K562 (cell line): Measurements from ENCODE around the gene CXCL12. TPM values are rescaled to one million over a fixed set of nuclear protein-coding genes. Genes with fewer than 3 reads are reported as not detected.

Experiments used
- ATAC-seq: fragments of 200-7000 bp; cut with Tn5 transposase; 3 replicates; pipeline ENCODE4 v1.9.1; 2020; ENCODE audit warnings: moderate library complexity
- BruUV-seq: library from RNA; stranded (reverse); fragments of 400-500 nt; replicated peaks from 2 replicates; lab custom pipeline; 2021; lab: Mats Ljungman, UMichigan
- CTCF ChIA-PET: fragments of 300-600 bp; formaldehyde crosslinking; extraction: SDS; loops from one replicate; lab custom pipeline; 2021; ENCODE audit warnings: low intra/inter-chr PET ratio; lab: Yijun Ruan, JAX
- POLR2A ChIA-PET: fragments of 300-600, 350-650 bp; sonication (Branson Sonifier 250); formaldehyde crosslinking; extraction: SDS; loops from one replicate; lab custom pipeline; 2021; ENCODE audit warnings: antibody characterized with exemption, inconsistent platforms; lab: Yijun Ruan, JAX
- DNase-seq, 4 experiments: peaks; one replicate each; pipeline versions ENCODE4 v3.0.0 to v3.0.0-alpha.2; 2011 to 2018; ENCODE audit warnings: low spot score in 3 of 4, mixed read lengths in 3 of 4; ENCODE audit errors: extremely low read depth in 1 of 4
- FAIRE-seq: peaks from 2 replicates; lab custom pipeline; 2011; peaks lifted over from hg19 to GRCh38; lab: Jason Lieb, UNC
- H2AFZ ChIP-seq: 2 replicates; pipeline ENCODE4 v1.6.0; 2011; ENCODE audit warnings: low read depth, low read length, control low read depth, inconsistent platforms
- H3K27ac ChIP-seq: fragments of 200-600 bp; 3 replicates; pipeline ENCODE4 v1.8.0; 2011; ENCODE audit warnings: low read depth, mild to moderate bottlenecking, control low read depth, inconsistent platforms, low read length, moderate library complexity, mixed read lengths; ENCODE audit errors: extremely low read depth
- H3K27me3 ChIP-seq, 2 experiments: fragments of 300-600 bp in 1 of 2; 2 replicates in 1 of 2; 3 replicates in 1 of 2; pipeline versions ENCODE4 v1.6.0 to v1.8.0; 2011; ENCODE audit warnings: inconsistent platforms in 2 of 2, low read length in 2 of 2, mild to moderate bottlenecking in 1 of 2, mixed read lengths in 1 of 2, moderate library complexity in 1 of 2; ENCODE audit not compliant: control insufficient read depth in 2 of 2, insufficient read depth in 2 of 2
- H3K36me3 ChIP-seq: fragments of 300-600 bp; 3 replicates; pipeline ENCODE4 v1.8.0; 2011; ENCODE audit warnings: mild to moderate bottlenecking, low read length, inconsistent platforms; ENCODE audit not compliant: control insufficient read depth, insufficient read depth
- H3K4me1 ChIP-seq, 2 experiments: fragments of 200-600 bp in 1 of 2; replicated peaks in 1 of 2; 2 replicates in 1 of 2; 3 replicates in 1 of 2; pipeline versions ENCODE4 v1.5.1 to v1.8.0; 2011; ENCODE audit warnings: inconsistent platforms in 2 of 2, low read length in 2 of 2, mild to moderate bottlenecking in 1 of 2, mixed read lengths in 1 of 2, moderate library complexity in 1 of 2; ENCODE audit not compliant: control insufficient read depth in 2 of 2, insufficient read depth in 2 of 2
- H3K4me2 ChIP-seq: 2 replicates; pipeline ENCODE4 v1.6.1; 2011; ENCODE audit warnings: low read length, control low read depth, inconsistent platforms, mixed read lengths; ENCODE audit not compliant: insufficient read depth
- H3K4me3 ChIP-seq: fragments of 200-600 bp; sonication (generic), shearing (Covaris generic); 2 replicates; pipeline ENCODE4 v1.5.1; 2016; ENCODE audit warnings: control low read depth, inconsistent platforms
- H3K79me2 ChIP-seq: fragments of 200-600 bp; 3 replicates; pipeline ENCODE4 v1.8.0; 2011; ENCODE audit warnings: low read length, inconsistent platforms; ENCODE audit not compliant: control insufficient read depth, insufficient read depth
- H3K9ac ChIP-seq, 2 experiments: 2 replicates each; pipeline versions ENCODE4 v1.6.0 to v1.6.1; 2011; ENCODE audit warnings: low read depth in 2 of 2, low read length in 2 of 2, control low read depth in 1 of 2, inconsistent platforms in 1 of 2, mild to moderate bottlenecking in 1 of 2, mixed read lengths in 1 of 2; ENCODE audit not compliant: insufficient read depth in 1 of 2
- H3K9me1 ChIP-seq: one replicate; pipeline ENCODE4 v1.6.0; 2011; ENCODE audit warnings: inconsistent platforms, mild to moderate bottlenecking, low read length, moderate library complexity; ENCODE audit not compliant: control insufficient read depth, insufficient read depth
- H3K9me3 ChIP-seq: replicated peaks from 2 replicates; pipeline ENCODE4 v1.5.1; 2011; ENCODE audit warnings: low read depth, low read length, inconsistent platforms; ENCODE audit not compliant: control insufficient read depth, insufficient read depth
- H4K20me1 ChIP-seq: replicated peaks from 2 replicates; pipeline ENCODE4 v1.6.1; 2011; ENCODE audit warnings: low read length, inconsistent platforms, mixed read lengths; ENCODE audit not compliant: control insufficient read depth, insufficient read depth
- CREB5 ChIP-seq: fragments of 250-450 bp; sonication (Bioruptor Pico); IDR thresholded peaks from 2 replicates; pipeline ENCODE4 v1.5.0; 2020; ENCODE audit warnings: mild to moderate bottlenecking
- HEY1 ChIP-seq: fragments of 250-450 bp; sonication (Bioruptor Pico); IDR thresholded peaks from 2 replicates; pipeline ENCODE4 v1.5.0; 2020; ENCODE audit warnings: mild to moderate bottlenecking, moderate library complexity, borderline replicate concordance
- UBTF ChIP-seq, 2 experiments: IDR thresholded peaks; 2 replicates each; pipeline ENCODE4 v1.6.1; 2012; ENCODE audit warnings: improper control_type of control experiment in 2 of 2, low read depth in 2 of 2, low read length in 2 of 2, borderline replicate concordance in 1 of 2
- ZNF175 ChIP-seq: fragments of 200-800 bp; sonication (Bioruptor generic); IDR thresholded peaks from 2 replicates; pipeline ENCODE4 v1.6.1; 2016; ENCODE audit warnings: low read depth, mild to moderate bottlenecking, missing genetic modification characterization, missing compliant biosample characterization
- WGBS: fragments of 100-300 bp; shearing (Covaris generic); methylation state at CpG from one replicate; pipeline ENCODE4 v1.1.6; 2016; ENCODE audit warnings: low coverage, mixed read lengths; ENCODE audit not compliant: insufficient coverage; ENCODE audit errors: missing lambda C conversion rate; 5-methylcytosine and 5-hydroxymethylcytosine counted together
- in situ Hi-C: fragments of 300-500 bp; cut with MboI; formaldehyde crosslinking; loops from 4 replicates; pipeline ENCODE4 v1.15.0; 2018; ENCODE audit warnings: inconsistent platforms, mixed read lengths
- intact Hi-C: fragments of 100-400 bp; cut with micrococcal nuclease; formaldehyde crosslinking; loops from 2 replicates; pipeline ENCODE4 v1.14.2; 2022
- polyA plus RNA-seq, 8 experiments: library from polyadenylated mRNA; depleted of rRNA in 4 of 8; stranded (reverse) in 5 of 8; unstranded in 3 of 8; fragments of >200 nt; fragmentation: Nextera tagmentation in 2 of 8; fragmentation: Illumina TruSeq in 1 of 8; extraction: Ambion mirVana in 2 of 8; extraction: Trizol in 1 of 8; gene quantifications; 2 replicates each; pipeline versions ENCODE4 v1.2.1 to v1.2.3, GENCODE V29; 2011 to 2014; ENCODE audit warnings: inconsistent platforms in 1 of 8, missing spikeins in 1 of 8
- total RNA-seq, 7 experiments: library from RNA; depleted of rRNA in 6 of 7; stranded (reverse); fragments of >200 nt in 6 of 7; fragmentation: Illumina TruSeq in 2 of 7; extraction: Trizol in 2 of 7; gene quantifications; 2 replicates each; pipeline versions ENCODE4 v1.2.1 to v1.2.3, GENCODE V29; 2011 to 2021; ENCODE audit warnings: low replicate concordance in 1 of 7

Gene CXCL12
- total and polyA plus RNA-seq, 9 of the 15 experiments (the other 6 are each of a cell fraction or from before 2014, with no cell fraction given), result 0.18 TPM; not detected in 8

- TF ChIP-seq CREB5 (CRISPR knock-in tag) (no peak), UBTF (IDR thresholded peaks at IDR 0.05; ENCODE audit: borderline replicate concordance in 1 of 2, low read depth in 2 of 2, low read length in 2 of 2) (no peak), ZNF175 (CRISPR knock-in tag) (no peak)
- TF ChIP-seq, all 486 proteins: peak for 0
Measured at GRCh38 chr10:44398747-44399658, 14.1 kb upstream of the CXCL12 start (continued).

GRCh38 chr10:44398271-44398670 is 13.4 kb upstream of the CXCL12 start:
- CTCF ChIA-PET, result no interaction called here
- WGBS, result under 1% methylated on average over 7 of the region's 7 CpGs

More at GRCh38 chr10:44398271-44398670, 13.4 kb upstream of the CXCL12 start:
- in situ Hi-C loops, result no loop called here
- BruUV-seq, result no TSS peak
- Histone ChIP-seq H3K9me1 (no peaks in the 10 kb centered on the region), H4K20me1 (no peaks in the 10 kb centered on the region), H3K9me3 (no peaks in the 10 kb centered on the region), H3K9ac (no peak overlapping the region), H2AFZ (no peak overlapping the region), H3K36me3 (no peaks in the 10 kb centered on the region), H3K27me3 (peaks cover 15 to 37% of the 10 kb centered on the region in 2 experiments; a peak in 3 of 5 replicates), H3K27ac (no peak overlapping the region), H3K79me2 (no peaks in the 10 kb centered on the region), H3K4me1 (no peaks in the 10 kb centered on the region), H3K4me2 (no peak overlapping the region), H3K4me3 (no peak overlapping the region)
- DNase-seq, result no peak
- no peak for FAIRE-seq
- POLR2A ChIA-PET, result interaction anchor here (0.6 to 1.6 kb wide), 3 partner anchors 10 to 1400 kb away, joined by 3 to 4 read pairs (median 3); no protein-coding TSS in a partner anchor
- no peak for TF ChIP-seq HEY1
- ATAC-seq, result peak; percentile 25; the same call in 1 of the 3 replicates
- intact Hi-C loops, result no loop called here
